SK-N-SH (cell line): ENCODE measurements around the gene ZNF836.

ENCODE experiments used
- GABPA ChIP-seq: IDR thresholded peaks from 2 replicates; pipeline ENCODE4 v1.4.0; 2012; ENCODE audit warnings: low read depth, mild to moderate bottlenecking
- MXI1 ChIP-seq: IDR thresholded peaks from 2 replicates; pipeline ENCODE4 v1.6.1; 2012; ENCODE audit warnings: mild to moderate bottlenecking, low read depth, low read length, improper control_type of control experiment
- REST ChIP-seq: IDR thresholded peaks from 2 replicates; pipeline ENCODE4 v1.6.1; 2012; ENCODE audit warnings: mild to moderate bottlenecking, low read depth, low read length, moderate library complexity
- TCF12 ChIP-seq: IDR thresholded peaks from 2 replicates; pipeline ENCODE4 v1.4.0; 2012

- no peak for TF ChIP-seq MXI1
- no peak for TF ChIP-seq REST
- no peak for TF ChIP-seq TCF12
- no peak for TF ChIP-seq GABPA
These were observed 26.5 kb upstream of the ZNF836 start for GRCh38 chr19:52197964-52198363.
